ENCODE data around the gene EFCAB6.
A peak's percentile ranks its signal among the peaks of the same experiment; 100 is the strongest.

The EFCAB6 gene

GRCh38 chr22:43505423-43505822 is 306.7 kb downstream of the EFCAB6 start:
- no peak for DNase-seq (ENCODE audit: low spot score)

GRCh38 chr22:43504666-43505261 is 307.3 kb downstream of the EFCAB6 start:
- DNase-seq (ENCODE audit: low spot score), result no peak

DNA sequence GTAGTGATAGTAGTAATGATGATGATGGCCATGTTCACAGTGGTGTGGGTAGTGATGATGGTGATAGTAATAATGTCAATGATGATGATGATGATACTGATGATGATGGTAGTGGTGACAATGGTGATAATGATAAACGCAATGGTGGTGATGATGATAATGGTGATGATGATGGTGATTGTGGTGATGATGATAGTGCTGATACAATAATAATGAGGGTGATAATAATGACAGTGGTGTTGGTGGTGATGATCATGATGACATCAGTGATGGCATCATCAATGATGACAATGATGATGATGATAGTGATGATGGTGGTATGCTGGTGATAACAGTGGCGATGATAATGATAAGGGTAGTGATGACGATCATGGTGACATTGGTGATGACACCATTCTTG is 308.0 kb downstream of the EFCAB6 start:
- no peak for DNase-seq (ENCODE audit: low spot score)

GRCh38 chr22:43502306-43502874 is 309.7 kb downstream of the EFCAB6 start:
- DNase-seq (ENCODE audit: low spot score), result no peak

DNA sequence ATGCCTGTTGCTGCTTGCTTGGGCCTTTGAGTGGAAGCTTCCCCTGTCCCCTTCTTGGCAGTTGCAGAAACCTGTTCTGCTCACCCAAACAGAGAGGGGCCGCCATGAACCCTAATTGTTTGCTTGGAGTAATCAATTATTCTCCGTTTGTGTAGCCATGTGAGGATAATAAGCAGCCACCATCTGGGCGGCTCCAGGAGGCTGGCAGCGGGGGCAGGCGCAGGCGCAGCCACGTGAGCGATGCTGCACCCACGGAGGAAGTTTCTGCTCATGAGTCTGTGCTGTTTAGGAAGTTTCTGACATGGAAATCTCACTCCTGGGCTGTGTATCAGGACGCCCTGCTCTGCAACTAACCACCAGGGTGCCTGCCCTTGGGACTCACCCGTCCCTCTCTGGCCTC is 310.2 kb downstream of the EFCAB6 start:
- DNase-seq (ENCODE audit: low spot score), result peak; percentile 34

DNA sequence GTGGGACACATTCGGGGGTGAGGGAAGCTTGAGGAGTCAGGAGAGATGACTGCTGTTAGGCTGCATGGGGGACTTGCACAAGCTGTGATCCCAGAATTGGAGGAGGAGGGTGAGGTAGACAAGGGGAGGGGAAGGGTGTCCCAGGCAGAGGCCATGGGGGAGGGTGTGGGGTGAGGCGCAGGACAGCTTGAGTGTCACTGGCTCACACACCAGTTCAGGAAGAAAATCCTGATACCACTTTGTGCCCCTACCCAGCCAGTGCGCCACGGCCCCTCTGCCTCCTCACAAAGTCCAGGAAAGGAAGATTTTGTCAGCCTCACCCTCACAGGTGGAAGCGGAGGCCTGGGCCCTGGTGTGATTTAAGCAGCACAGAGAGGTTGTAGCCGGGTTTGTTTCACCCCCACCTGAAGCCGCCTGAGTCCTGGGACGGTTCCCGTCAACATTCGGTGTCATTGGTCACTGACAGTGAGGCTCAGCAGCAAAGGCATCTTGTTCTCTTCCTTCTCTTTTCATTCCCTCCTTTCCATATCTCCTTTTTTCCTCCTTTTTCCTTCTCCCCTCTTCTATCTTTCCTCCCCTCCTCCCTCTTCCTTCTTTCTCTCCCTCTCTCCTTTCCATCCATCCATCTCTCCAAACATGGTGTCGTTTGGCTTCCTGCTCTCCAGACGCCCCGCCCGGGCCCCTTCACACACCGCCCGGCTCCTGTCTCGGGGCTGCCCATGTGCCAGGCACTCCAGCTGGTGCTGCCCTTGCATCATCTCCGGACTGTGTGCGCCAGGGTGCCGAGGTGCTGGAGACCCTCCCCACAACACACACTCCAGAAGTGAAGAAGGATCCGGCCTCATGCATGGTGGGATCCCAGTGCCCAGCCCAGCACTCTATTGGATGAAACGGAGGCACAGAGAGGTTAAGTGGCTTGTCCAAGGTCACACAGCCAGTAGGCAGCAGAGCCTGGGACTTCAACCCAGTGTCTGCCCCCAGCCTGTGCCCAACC is 311.0 kb downstream of the EFCAB6 start:
- no peak for DNase-seq (ENCODE audit: low spot score)

DNA sequence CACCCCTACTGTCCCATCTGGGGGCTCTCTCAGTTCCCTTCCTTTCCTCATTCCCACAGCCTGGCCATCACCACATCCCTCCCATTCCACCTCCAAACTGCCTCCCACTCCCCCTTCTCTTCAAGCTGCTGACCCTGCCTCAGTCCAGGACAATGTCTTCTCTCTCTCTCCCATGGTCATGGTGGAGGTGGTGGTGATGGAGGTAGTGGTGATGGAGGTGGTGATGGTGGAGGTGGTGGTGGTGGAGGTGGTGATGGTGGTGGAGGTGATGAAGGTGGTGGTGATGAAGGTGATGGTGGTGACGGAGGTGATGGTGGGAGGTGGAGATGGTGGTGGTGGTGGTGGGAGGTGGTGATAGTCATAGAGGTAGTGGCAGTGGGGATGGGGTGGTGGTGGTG is 313.2 kb downstream of the EFCAB6 start:
- no peak for DNase-seq (ENCODE audit: low spot score)

- DNase-seq (ENCODE audit: low spot score), result no peak
Measured at GRCh38 chr22:43497956-43498855, 313.9 kb downstream of the EFCAB6 start.

GRCh38 chr22:43493297-43493696 is 318.8 kb downstream of the EFCAB6 start:
- DNase-seq (ENCODE audit: low spot score), result no peak

GRCh38 chr22:43491737-43492136 is 320.4 kb downstream of the EFCAB6 start:
- DNase-seq (ENCODE audit: low spot score), result no peak

GRCh38 chr22:43491177-43491576 is 320.9 kb downstream of the EFCAB6 start:
- DNase-seq (ENCODE audit: low spot score), result no peak

DNA sequence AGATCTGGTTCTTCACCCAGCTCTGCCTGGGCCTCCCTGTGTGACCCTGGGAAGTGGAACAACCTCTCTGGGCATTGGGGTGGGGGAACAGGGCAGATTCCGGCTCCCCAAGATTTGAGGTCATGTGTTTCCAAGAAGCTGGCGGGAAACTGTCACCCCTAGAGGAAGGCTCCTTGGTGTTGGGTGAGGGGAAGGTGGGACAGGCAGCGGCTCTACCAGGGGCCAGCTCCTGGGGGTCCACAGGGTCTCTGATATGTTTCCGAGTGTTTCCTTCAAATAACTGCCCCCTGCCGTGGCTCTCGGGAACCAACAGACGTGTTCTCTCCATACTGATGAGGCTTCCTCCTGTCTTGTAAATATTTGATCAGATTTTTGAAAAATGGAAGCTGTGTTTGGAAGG is 321.8 kb downstream of the EFCAB6 start:
- DNase-seq (ENCODE audit: low spot score), result no peak

GRCh38 chr22:43488937-43489336 is 323.2 kb downstream of the EFCAB6 start:
- no peak for DNase-seq (ENCODE audit: low spot score)

- peak; percentile 17 for DNase-seq (ENCODE audit: low spot score)
Measured at GRCh38 chr22:43488031-43488866, 323.9 kb downstream of the EFCAB6 start.

GRCh38 chr22:43487311-43488030 is 324.6 kb downstream of the EFCAB6 start:
- DNase-seq (ENCODE audit: low spot score), result no peak

GRCh38 chr22:43485502-43486089 is 326.5 kb downstream of the EFCAB6 start:
- DNase-seq (ENCODE audit: low spot score), result no peak

- no peak for DNase-seq (ENCODE audit: low spot score)
Measured at GRCh38 chr22:43484227-43484626, 327.9 kb downstream of the EFCAB6 start.

- no peak for DNase-seq (ENCODE audit: low spot score)
Measured at GRCh38 chr22:43483669-43484068, 328.4 kb downstream of the EFCAB6 start.

DNA sequence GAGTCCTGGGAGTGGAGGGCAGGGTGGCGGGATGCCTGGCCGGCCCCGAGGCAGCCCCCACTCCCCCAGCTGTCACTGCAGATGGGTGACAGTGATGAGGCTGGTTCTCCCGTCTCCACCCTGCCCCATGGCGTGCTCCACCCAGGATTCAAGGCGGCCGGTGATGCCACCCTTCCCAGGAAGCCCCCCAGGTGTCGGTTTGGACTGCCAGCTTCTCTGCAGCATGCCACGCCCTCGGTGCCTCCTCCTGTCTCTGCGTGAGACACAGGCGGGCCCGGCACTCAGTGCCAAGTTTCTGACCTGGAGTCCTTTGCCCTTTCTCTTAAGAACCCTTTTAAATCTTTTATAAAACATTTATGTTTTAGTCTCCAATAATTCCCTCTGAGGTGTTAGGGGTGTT is 328.8 kb downstream of the EFCAB6 start:
- DNase-seq (ENCODE audit: low spot score), result no peak

DNA sequence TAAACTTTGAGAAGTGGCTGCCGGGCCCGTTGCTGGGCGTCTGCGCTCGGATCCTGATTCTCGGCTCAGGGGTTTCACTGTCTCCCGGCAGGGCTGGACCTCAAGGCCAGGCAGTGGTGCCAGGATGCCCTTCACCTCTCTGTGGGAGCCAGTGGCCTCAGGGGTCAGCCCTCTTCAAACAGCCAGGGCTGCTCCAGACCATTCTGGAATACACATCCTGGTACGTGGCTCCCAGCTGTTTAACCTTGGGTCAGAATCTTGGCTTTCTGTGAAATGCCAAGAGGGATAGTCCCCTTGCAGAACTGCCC is 329.8 kb downstream of the EFCAB6 start:
- DNase-seq (ENCODE audit: low spot score), result no peak

All from putamen (tissue), 1 donor.